ENCODE results near the gene CEP85L. TPM values are rescaled to one million over a fixed set of nuclear protein-coding genes. Genes with fewer than 3 reads are reported as not detected.

The CEP85L gene
- total RNA-seq, 4 donors from 2014 or later, result 10.9 to 22.6 (median 16.7) TPM

DNA sequence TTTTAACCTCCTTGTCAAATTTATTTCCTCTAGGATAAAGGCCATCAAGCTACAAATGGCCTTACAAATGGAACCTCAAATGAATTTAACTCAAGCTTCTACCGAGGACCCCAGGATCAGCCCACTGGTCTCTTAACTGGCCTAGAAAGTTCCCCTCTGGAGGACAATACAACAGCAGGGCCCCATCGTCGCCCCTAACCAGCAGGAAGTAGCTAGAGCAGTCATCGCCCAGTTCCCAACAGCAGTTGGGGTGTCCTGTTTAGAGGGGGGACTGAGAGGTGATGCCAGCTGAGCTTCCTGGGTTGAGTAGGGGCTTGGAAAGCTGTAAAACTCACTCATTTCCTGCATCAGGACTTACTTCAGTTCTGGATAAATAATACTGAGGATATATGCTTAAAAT, 25.6 kb downstream of the CEP85L start:
- peaks cover 0 to 7% of the 10 kb centered on the region in 2 donors for H3K36me3 ChIP-seq
- ATAC-seq, result no peak

DNA sequence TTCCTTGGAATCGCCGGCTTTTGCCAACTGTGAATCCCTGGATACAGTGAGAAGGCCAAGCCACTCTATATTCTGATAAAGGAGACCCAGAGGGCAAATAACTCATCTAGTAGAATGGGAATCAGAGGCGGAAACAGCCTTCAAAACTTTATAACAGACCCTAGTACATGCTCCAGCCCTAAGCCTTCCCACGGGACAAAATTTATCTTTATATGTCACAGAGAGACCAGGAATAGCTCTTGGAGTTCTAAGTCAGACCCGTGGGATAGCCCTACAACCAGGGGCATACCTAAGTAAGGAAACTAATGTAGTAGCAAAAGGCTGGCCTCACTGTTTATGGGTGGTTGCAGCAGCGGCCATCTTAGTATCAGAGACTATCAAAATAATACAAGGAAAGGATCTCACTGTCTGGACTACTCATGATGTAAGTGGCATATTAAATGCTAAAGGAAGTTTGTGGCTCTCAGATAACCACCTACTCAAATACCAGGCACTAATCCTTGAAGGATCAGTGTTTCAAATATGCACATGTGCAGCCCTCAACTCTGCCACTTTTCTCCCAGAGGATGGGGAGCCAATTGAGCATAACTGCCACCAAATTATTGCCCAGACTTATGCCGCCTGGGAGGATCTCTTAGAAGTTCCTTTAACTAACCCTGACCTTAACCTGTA, 29.5 kb downstream of the CEP85L start:
- Histone ChIP-seq H3K4me3 (no peak overlapping the region), H3K36me3 (no peaks in the 10 kb centered on the region), H3K4me1 (peaks cover 0 to 36% (median 0%) of the 10 kb centered on the region in 3 donors), H3K9me3 (no peaks in the 10 kb centered on the region), H3K27ac (no peak overlapping the region), H3K27me3 (no peaks in the 10 kb centered on the region)
- no peak for ATAC-seq
- no peak for TF ChIP-seq POLR2AphosphoS5 (IDR thresholded peaks at IDR 0.05)
- no peak for TF ChIP-seq POLR2A (IDR thresholded peaks at IDR 0.05)
- TF ChIP-seq, protein P1, sequence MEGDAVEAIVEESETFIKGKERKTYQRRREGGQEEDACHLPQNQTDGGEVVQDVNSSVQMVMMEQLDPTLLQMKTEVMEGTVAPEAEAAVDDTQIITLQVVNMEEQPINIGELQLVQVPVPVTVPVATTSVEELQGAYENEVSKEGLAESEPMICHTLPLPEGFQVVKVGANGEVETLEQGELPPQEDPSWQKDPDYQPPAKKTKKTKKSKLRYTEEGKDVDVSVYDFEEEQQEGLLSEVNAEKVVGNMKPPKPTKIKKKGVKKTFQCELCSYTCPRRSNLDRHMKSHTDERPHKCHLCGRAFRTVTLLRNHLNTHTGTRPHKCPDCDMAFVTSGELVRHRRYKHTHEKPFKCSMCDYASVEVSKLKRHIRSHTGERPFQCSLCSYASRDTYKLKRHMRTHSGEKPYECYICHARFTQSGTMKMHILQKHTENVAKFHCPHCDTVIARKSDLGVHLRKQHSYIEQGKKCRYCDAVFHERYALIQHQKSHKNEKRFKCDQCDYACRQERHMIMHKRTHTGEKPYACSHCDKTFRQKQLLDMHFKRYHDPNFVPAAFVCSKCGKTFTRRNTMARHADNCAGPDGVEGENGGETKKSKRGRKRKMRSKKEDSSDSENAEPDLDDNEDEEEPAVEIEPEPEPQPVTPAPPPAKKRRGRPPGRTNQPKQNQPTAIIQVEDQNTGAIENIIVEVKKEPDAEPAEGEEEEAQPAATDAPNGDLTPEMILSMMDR (IDR thresholded peaks at IDR 0.05), result no peak
- no peak for TF ChIP-seq EP300 (IDR thresholded peaks at IDR 0.05)
- WGBS, 2 donors (ENCODE audit: low coverage in 1 of 2), result 90 to 96% methylated on average over 4 to 7 of the region's 7 CpGs

More for the DNA sequence above, 25.6 kb downstream of the CEP85L start:
- peaks cover 0 to 22% (median 0%) of the 10 kb centered on the region in 3 donors for H3K4me1 ChIP-seq
- no peak for TF ChIP-seq POLR2A (IDR thresholded peaks at IDR 0.05)
- TF ChIP-seq POLR2AphosphoS5 (IDR thresholded peaks at IDR 0.05), result no peak
- TF ChIP-seq EP300 (IDR thresholded peaks at IDR 0.05), result no peak
- TF ChIP-seq, protein P1 (IDR thresholded peaks at IDR 0.05), result no peak
- H3K27ac ChIP-seq, result no peak overlapping the region
- no peak overlapping the region for H3K4me3 ChIP-seq
- WGBS, 2 donors (ENCODE audit: low coverage in 1 of 2), result 100% methylated on average over 1 to 2 of the region's 4 CpGs
- H3K27me3 ChIP-seq, result no peaks in the 10 kb centered on the region
- H3K9me3 ChIP-seq, result no peaks in the 10 kb centered on the region

DNA sequence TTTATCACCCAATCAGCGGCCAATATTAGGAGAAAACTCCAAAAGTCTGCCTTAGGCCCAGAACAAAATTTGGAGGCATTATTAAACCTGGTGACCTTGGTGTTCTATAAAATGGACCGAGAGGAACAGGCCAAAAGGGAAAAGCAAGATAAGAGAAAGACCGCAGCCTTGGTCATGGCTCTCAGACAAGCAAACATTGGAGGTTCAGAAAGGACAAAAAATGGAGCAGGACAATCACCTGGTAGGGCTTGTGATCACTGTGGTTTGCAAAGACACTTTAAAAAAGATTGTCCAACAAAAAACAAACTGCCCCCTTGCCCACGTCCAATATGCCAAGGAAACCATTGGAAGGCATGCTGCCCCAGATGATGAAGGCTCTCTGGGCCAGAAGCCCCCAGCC, 31.2 kb downstream of the CEP85L start:
- 87 to 100% methylated on average over 3 to 4 of the region's 4 CpGs for WGBS, 2 donors (ENCODE audit: low coverage in 1 of 2)
- Histone ChIP-seq H3K4me3 (no peak overlapping the region), H3K4me1 (peaks cover 0 to 43% (median 5%) of the 10 kb centered on the region in 3 donors), H3K27me3 (no peaks in the 10 kb centered on the region), H3K27ac (no peak overlapping the region), H3K9me3 (no peaks in the 10 kb centered on the region), H3K36me3 (no peaks in the 10 kb centered on the region)
- no peak for ATAC-seq
- TF ChIP-seq POLR2A (IDR thresholded peaks at IDR 0.05), result no peak
- TF ChIP-seq POLR2AphosphoS5 (IDR thresholded peaks at IDR 0.05), result no peak
- TF ChIP-seq, protein P1 (IDR thresholded peaks at IDR 0.05), result no peak
- TF ChIP-seq EP300 (IDR thresholded peaks at IDR 0.05), result no peak

DNA sequence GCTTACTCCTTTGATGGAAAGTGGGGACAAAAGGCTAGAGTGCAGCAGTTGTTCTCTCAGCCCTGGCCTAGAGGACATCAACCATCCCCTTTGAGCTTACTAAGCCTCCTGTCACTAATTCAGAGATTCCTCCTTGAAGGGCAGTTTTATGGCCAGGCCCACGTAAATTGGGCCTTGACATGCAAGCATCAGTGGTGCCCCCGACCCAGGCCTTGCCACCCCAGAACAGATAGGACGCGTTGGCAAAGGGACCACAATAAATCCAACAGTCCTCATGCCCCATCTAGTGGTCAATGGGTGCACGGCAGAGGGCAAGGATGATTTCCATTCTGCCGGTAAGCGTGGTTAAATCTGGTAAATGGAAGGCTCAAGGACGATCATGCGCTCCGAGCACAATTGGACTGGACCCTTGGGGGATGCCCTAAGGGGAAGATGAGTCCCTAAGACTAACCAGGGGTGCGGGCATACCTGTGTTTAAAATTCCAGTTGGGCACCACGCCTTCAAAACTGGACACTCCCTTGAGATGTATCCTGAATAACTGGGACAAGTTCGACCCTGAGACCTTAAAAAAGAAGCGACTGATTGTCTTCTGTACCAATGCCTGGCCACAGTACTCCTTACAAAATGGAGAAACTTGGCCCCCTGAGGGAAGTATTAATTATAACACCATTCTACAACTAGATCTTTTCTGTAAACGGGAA, 32.6 kb downstream of the CEP85L start:
- peak; percentile 51 for ATAC-seq
- Histone ChIP-seq H3K27ac (no peak overlapping the region), H3K36me3 (no peaks in the 10 kb centered on the region), H3K4me1 (peaks cover 0 to 51% (median 5%) of the 10 kb centered on the region in 3 donors), H3K9me3 (no peaks in the 10 kb centered on the region), H3K27me3 (no peaks in the 10 kb centered on the region), H3K4me3 (no peak overlapping the region)
- WGBS, 2 donors (ENCODE audit: low coverage in 1 of 2), result 61% methylated on average over 4 to 7 of the region's 15 CpGs
- TF ChIP-seq POLR2A (IDR thresholded peaks at IDR 0.05) (no peak), POLR2AphosphoS5 (IDR thresholded peaks at IDR 0.05) (no peak), EP300 (IDR thresholded peaks at IDR 0.05) (no peak)
- TF ChIP-seq, protein P1 (IDR thresholded peaks at IDR 0.05), result peak; percentile 76 to 90 (median 80)

Data from gastroesophageal sphincter (tissue), 4 donors.